RWPE1 (cell line): ENCODE measurements around the gene CYP2U1.

Source experiments
- CTCF ChIA-PET: fragments of 350-600 bp; sonication (Branson Sonifier 250); formaldehyde crosslinking; extraction: SDS; loops from one replicate; lab custom pipeline; 2021; lab: Yijun Ruan, JAX
- POLR2A ChIA-PET: fragments of 400-600 bp; formaldehyde crosslinking; extraction: SDS; loops from one replicate; lab custom pipeline; 2020; ENCODE audit warnings: antibody characterized with exemption; ENCODE audit not compliant: low non-redundant PET; lab: Yijun Ruan, JAX
- DNase-seq: peaks from one replicate; pipeline ENCODE4 v3.0.0; 2012; ENCODE audit warnings: low spot score
- H3K27ac ChIP-seq: fragments of 450-650 bp; 2 replicates; pipeline ENCODE4 v1.5.1; 2017
- TF ChIP-seq, protein P1 (sequence below): fragments of 450-650 bp; conservative IDR thresholded peaks from 2 replicates; pipeline ENCODE4 v1.5.1; 2017; ENCODE audit warnings: low read depth, mild to moderate bottlenecking

The CYP2U1 gene

DNA sequence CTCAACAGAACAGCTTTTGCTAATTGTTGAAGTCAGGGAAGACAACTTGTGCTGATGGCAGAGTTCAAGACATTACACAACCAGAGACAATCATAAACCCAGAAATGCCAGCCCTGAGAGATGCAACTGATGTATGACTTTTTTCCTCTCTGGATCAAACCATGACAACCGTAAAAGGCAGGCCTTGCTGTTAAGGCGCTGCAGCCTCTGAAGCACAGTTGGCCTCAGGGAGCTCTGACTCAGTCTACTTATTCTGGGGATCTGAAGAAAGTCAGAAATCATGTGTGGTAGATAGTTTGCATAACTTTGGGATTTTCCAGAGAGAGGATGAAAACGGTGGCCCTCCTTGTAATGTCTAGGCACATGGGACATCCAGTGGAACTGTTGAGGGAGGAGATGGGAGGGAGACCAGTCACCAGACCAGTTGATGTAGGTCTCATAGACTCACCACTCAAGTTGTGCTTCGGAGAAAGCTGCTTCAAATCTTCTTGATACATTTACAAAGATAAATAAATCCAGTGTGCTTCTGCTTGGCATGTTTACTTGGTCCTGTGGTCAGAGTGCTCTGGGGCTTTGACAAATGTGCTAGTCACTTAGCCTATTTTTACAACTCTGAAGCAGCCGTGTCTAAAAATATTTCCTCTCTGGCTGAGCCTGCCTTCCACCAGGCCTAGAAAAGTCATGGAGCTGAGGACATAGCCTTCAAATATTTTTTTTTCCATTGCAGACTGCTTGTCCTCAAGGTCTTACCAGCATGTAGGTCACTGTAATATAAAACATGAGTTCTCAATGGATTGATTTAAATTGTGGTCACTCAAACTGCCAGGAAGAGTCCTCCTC lies 65.8 kb downstream of the CYP2U1 start:
- TF ChIP-seq, protein P1, sequence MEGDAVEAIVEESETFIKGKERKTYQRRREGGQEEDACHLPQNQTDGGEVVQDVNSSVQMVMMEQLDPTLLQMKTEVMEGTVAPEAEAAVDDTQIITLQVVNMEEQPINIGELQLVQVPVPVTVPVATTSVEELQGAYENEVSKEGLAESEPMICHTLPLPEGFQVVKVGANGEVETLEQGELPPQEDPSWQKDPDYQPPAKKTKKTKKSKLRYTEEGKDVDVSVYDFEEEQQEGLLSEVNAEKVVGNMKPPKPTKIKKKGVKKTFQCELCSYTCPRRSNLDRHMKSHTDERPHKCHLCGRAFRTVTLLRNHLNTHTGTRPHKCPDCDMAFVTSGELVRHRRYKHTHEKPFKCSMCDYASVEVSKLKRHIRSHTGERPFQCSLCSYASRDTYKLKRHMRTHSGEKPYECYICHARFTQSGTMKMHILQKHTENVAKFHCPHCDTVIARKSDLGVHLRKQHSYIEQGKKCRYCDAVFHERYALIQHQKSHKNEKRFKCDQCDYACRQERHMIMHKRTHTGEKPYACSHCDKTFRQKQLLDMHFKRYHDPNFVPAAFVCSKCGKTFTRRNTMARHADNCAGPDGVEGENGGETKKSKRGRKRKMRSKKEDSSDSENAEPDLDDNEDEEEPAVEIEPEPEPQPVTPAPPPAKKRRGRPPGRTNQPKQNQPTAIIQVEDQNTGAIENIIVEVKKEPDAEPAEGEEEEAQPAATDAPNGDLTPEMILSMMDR, result no peak
- no peak for DNase-seq
- ChIA-PET CTCF (interaction anchor here (0.5 to 0.6 kb wide), 2 partner anchors 73 to 145 kb away, joined by 3 read pairs; no protein-coding TSS in a partner anchor), POLR2A (no interaction called here)
- H3K27ac ChIP-seq, result no peak overlapping the region

DNA sequence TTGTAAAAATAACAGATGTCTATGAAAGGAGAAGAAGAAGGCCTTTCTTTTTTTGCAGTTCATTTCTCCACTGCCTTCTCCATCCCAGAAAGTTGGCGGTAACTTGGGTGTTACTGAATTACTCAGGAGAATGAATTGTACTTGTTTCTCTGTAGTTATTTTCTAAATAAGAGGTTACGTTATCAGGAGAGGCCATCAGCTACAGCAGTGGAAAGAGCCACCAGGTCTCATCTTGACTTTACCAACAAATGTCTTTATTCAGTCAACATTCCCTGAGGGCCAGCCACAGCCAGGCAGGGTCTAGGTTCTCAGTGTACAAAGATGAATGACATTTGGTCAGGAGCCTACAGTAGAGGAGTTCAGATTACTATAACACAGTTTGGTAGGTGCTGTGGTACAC lies 66.4 kb downstream of the CYP2U1 start:
- CTCF ChIA-PET, result no interaction called here
- H3K27ac ChIP-seq, result no peak overlapping the region
- no peak for DNase-seq
- TF ChIP-seq, protein P1, result no peak
- POLR2A ChIA-PET, result no interaction called here

DNA sequence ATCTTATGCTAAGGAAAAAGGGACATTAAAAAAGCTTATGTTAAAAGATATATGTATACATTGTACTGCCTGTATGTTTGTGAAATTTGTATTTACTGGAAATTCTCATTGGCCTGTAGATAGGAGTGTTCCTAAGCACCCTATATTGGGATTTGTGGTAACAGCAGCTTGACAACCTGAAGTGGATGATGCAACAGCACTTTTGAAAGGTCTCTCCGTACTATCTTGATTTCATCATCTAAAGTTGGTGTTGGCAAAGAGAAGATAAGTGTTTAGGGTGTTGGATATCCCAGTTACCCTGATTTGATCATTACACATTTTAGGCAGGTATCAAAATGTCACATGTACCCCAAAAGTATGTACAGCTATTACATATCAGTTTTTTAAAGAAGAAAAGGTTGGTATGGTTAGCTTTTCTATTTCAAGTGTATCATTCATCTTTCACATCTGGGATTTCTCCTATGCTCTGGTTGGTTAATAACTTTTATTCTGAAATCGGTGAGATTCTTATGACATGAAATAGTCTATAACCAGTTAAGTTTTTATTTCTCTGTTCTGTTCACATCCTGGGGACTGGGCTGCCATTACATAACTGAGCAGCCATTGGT lies 68.7 kb downstream of the CYP2U1 start:
- ChIA-PET POLR2A (no interaction called here), CTCF (no interaction called here)
- DNase-seq, result no peak
- H3K27ac ChIP-seq, result no peak overlapping the region
- TF ChIP-seq, protein P1, result no peak

DNA sequence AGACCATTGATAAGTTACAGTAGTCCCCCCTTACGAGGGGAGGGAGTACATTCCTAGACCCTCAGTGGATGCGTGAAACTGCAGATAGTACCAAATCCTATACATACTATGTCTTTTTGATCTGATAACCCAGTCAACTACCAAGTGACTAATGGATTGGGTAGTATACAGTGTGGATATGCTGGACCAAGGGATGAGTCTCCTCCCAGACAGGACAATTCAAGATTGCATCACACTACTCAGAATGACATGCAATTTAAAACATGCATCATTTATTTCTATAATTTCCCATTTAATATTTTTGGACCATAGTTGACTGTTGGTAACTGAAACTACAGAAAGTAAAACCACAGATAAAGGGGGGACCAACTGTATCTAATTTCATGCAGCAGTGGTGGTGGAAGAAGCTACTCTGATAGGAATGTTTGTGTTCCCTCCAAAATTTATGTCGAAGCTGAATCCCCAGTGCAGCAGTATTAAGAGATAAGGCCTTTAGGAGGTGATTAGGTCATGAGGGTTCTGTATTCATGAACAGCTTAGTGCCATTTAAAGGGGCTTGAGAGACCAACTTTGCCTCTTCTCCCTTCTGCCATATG lies 70.3 kb downstream of the CYP2U1 start:
- POLR2A ChIA-PET, result no interaction called here
- no peak for DNase-seq
- no peak overlapping the region for H3K27ac ChIP-seq
- TF ChIP-seq, protein P1, result no peak
- CTCF ChIA-PET, result no interaction called here
